HG03139 (cell line): ENCODE results near the gene PPFIA3.
A peak's percentile ranks its signal among the peaks of the same experiment; 100 is the strongest.
"Not testable (repeated sequence)": the region's sequence is repeated elsewhere in the genome, so short reads cannot be mapped to it uniquely, and the experiment has no call there.

Experiments
- ATAC-seq: cut with Tn5 transposase; IDR thresholded peaks from one replicate; pipeline ENCODE4 v1.9.1; 2021; ENCODE audit not compliant: unreplicated experiment

The PPFIA3 gene

DNA sequence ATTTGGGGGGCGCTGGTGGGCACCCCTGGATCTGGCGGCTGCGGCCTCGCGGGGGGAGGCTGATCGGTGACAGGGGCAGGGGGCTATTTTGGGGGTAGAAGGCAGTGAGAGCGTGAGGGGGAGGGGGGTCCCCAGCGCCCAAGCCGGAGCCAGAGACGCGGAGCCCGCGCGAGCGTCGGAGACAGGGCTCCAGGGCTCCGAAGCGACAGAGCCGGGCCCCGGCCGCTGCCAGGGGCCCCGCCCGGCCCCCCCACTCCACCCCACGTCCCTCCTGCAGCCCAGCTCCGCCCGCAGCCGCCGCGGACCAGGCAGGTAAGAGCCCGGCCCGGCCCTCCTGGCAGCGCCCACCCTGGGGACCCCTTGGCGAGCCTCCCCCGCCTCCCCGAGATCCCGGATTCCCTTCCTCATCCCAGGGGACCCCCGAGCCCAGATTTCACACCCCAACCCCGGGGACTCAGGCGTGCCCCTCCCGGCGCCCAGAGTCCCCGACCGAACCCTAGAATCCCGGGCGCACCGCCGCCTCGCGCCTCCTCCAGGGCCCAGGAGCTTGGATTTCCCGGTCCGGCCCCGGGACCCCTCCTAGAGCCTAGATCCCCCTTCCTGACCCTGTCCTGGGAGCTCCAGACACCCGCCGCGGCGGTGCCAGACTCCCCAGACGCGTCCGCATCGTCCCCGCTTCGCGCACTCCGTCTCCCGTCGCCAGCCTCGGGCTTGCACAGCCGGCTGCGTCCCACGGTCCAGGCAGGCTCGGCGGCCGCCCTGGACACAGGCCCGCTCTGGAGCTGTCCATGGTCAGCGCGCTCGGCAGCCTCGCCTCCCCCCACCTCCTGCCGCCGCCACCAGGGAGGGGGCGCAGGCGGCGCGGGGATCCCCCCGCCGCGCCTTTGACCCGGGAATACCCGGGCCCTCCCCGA, at the start of gene PPFIA3:
Gene PPFIA3, plus strand, starts transcription at position 134 of the 914 bp plus-strand sequence. CDS start 8,330 bp downstream, outside the sequence.
- ATAC-seq: no peak

DNA sequence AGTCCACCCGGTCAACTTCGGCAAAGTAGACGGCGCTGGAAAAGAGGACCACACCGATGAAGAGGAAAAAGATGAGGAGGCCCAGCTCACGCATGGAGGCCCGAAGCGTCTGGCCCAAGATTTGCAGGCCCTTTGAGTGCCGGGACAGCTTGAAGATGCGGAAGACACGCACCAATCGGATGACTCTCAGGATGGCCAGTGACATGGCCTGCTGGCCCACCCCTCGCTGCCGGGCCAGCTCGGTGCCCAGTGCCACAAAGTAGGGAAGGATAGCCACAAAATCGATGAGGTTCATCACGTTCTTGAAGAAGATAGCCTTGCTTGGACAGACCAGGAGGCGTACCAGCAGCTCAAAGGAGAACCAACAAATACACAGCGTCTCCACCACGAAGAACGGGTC, 48.9 kb upstream of the PPFIA3 start:
- no peak for ATAC-seq

DNA sequence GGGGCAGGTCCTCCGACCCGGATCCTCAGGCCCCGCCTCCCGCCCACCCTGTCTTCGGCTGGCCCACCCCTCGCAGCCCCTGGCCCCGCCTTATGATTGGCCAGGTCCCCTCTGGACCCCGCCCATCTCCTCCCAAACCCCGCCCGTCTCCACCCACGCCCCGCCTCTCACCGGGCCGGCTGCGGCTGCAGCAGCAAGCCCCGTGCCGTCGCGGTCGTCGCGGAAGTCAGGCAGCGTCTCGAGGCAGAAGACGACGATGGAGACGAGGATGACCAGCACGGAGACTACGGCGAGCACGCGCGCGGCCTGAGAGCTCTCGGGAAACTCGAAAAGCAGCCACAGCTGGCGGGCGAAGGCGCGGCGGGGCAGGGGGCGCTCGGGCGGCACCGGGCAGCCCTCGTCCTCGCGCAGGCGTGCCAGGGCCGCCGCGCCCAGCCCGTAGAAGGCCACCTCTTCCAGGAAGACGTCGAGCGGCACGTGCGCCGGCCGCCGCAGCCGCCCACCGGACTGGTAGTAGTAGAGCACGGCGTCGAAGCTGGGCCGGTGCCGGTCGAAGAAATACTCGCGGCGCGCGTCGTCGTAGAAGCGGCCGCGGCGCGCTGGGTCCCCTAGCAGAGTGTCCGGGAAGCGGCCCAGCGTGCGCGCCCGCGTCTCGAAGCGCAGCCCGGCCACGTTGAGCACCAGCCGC, 47.3 kb upstream of the PPFIA3 start:
- ATAC-seq: no peak

DNA sequence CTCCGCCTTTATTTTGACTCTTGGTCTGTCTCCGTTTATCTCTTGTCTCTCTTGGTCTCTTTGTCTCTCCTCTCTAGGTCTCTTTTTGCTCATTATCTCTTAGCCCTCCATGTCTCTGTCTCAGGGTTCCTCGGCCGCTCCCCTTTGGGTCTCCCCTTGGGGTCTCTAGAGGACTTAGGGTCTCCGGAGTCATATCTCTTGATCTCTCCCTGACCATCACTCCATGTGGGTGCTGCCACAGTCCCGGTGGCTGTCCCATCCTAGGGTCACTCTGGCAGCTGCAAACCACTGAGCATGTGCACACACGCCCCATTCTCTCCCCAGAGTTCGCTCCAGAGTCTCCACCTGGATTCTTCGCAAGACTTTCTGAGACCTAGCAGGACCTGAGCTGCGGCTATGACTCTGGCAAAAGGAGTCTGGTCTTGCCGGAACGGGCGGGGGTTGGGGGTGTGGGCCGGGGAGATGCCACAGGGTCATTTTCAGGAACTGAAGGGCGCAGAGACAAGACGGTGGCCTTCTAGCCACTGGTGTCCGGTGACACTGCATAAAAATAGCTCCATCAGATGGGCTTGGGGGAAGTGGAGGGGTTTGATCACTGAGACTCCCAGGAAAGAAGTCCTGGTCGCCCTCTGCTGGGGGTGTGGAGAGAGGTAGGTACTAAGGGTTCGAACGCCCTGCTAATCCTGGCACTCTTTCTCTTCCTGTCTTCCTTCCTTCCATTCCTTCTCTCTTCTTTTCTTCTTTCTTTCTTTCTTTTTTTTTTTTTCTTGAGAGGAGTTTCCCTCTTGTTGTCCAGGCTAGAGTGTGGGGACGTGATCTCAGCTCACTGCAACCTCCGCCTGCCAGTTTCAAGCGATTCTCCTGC, 45.6 kb upstream of the PPFIA3 start:
- ATAC-seq: no peak

DNA sequence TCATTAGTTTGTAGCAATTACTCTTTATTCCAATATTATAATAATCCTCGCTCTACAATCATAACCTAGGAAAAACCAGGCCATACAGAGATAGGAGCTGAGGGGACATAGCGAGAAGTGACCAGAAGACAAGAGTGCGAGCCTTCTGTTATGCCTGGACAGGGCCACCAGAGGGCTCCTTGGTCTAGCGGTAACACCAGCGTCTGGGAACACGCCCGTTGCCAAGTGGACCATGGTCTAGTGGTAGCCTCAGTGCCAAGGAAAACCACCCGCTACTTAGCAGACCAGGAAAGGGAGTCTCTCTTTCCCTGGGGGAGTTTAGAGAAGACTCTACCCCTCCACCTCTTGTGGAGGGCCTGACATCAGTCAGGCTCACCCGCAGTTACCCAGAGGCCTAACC, 44.5 kb upstream of the PPFIA3 start:
- ATAC-seq: not testable (repeated sequence)

DNA sequence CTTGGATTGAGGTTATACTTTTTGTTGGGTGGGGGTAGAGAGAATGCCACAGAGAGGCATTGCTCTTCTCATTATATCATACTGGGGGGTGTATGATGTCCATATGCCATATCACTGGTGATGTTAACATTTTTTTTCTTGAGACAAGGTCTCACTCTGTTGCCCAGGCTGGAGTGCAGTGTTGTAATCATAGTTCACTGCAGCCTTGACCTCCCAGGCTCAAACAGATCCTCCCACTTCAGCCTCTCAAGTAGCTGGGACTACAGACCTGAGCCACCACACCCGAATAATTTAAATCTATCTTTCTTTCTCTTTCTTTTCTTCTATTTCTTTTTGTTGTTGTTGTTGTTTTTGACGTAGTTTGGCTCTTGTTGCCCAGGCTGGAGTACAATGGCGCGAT, 39.0 kb upstream of the PPFIA3 start:
- no peak for ATAC-seq

DNA sequence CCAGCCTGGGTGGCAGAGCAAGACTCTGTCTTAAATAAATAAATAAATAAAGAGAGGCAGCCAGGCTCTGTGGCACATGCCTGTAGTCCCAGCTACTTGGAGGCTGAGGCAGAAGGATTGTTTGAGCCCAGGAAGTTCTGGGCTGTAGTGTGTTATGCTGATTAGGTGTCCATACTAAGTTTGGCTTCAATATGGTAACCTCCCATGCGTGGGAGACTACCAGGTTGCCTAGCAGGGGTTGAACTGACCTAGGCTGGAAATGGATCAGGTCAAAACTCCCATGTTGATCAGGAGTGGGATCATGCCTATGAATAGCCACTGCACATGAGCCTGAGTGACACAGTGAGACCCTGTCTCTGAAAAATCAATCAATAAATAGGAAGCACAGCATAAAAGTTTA, 38.1 kb upstream of the PPFIA3 start:
- ATAC-seq: no peak

DNA sequence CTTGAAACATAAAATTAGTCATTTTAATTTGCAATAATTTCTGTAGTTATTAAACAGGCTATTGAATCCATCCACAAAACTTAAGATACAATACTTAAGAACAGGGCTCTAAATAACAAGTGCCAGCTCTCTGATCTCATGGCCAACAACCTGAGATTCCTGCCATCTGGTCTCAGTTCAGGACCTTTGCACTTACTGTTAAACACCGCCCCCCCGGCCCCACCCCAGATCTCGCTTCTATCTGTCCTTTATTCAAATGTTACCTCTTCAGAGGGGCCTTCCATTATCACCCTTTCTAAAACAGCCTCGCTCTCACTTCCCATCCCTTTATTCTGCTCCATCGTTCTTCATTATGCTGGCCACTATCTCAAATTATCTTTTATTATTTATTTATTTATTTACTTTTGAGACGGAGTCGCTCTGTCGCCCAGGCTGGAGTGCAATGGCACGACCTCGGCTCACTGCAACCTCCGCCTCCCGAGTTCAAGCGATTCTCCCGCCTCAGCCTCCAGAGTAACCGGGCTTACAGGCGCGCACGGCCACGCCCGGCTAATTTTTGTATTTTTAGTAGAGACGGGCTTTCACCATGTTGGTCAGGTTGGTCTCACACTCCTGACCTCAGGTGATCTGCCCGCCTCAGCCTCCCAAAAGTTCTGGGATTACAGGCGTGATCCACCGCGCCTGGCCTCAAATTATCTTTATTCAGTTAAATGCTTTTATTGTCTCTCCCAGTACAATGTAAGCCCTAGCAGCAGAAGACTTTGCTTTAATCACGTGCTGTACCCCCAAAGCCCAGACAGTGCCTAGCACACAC, 34.9 kb upstream of the PPFIA3 start:
- ATAC-seq: no peak

DNA sequence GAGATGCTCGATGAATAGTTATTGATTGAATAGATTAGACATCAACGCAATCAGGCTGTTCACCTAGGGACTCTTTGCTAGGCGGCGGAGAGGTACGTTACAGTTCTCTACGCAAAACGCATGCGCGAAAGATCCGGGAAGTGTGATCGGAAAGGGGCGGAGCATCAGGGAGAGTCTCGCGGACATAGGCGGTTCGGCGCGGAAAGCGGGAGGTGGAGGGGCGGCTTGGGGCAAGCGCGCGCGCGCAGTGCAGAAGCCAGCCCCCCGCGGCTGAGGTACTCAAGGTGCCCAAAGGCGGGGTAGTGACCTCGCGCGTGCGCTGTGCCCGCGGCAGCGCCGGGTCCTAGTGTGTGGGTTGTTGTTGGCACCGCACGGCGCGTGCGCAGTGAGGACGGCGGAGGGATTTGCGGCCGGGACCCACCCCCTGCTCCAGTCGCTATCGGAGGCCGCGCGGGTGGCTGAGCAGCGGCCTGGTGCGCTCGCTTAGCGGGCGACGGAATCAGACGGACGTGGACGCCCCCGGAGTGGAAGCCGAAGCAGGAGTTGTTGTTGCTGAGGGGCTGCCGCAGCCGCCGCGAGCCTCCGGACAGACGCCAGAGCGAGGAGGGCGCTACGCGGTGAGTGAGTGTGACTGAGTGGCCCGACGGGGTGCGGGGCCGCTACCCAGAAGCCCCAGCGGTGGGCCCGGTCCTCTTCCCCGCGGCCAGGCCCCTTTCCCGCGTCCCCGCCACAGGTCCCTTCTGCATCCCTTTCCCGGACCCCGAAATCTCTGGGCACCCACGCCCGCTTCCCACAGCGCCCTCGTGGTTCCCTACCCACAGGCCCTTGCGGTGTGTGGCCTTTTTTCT, 34.1 kb upstream of the PPFIA3 start, which contains the start of gene SNRNP70:
Gene SNRNP70, plus strand, starts transcription at position 432 of the 848 bp plus-strand sequence. CDS start 964 bp downstream, outside the sequence.
- peak; percentile 73 for ATAC-seq

DNA sequence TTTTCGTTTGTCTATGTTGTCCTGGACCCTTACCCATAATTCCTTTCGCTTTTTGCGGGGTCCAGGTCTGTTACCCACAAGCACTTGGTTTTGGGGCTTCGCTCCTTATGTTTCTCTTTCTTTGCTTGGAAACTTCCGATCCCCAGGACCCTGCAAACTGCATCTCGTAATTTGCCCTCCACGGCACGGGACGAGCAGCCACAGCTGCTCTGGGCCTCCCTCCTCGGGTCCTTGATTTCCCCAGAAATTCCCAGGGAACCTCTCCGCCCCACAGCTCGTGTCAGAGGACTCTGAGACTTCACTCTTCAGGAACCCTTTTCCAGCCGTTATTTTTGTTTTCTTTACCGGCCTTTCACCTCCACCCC, 33.5 kb upstream of the PPFIA3 start:
- no peak for ATAC-seq

DNA sequence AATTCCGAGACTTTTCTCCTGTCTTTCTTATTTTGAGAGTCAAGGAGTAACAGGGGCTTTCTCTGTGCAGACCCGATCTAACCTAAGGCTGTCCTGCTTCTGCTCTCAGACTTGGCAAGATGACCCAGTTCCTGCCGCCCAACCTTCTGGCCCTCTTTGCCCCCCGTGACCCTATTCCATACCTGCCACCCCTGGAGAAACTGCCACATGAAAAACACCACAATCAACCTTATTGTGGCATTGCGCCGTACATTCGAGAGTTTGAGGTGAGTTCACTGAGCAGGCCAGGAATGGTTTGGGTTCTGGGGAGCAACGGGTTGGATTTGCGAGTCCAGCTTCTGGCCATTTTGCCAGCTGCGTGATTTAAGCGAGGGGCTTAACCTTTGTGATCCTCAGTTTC, 33.0 kb upstream of the PPFIA3 start:
- ATAC-seq: no peak

DNA sequence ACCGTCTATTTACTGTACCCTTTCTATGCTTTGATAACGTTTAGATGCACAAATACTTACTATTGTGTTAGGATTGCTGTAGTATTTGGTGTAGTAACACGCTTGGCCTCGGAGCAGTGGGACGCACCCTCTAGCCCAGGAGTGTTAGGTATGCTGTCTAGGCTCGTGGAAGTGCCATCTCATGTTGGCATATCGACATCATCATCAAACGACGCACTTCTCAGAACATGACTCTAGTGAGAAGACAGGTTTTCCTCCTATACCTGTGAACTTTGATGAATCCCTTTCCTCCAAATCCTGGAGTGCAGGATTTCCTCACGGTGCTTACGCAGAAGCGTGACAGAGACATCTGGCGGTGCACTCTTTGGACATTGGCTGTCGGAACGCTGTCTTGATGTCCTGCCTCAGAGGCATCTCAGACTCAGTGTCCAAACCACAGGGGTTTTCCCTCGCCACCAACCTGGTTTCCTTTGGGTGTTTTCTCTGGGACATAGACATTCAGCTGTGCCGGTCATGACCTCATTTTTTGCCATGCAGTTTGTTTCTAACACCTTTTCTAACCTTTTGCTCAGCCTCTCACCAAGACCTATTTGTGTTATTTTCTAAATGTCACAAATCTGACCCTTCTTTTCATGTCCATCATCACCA, 27.8 kb upstream of the PPFIA3 start:
- no peak for ATAC-seq

DNA sequence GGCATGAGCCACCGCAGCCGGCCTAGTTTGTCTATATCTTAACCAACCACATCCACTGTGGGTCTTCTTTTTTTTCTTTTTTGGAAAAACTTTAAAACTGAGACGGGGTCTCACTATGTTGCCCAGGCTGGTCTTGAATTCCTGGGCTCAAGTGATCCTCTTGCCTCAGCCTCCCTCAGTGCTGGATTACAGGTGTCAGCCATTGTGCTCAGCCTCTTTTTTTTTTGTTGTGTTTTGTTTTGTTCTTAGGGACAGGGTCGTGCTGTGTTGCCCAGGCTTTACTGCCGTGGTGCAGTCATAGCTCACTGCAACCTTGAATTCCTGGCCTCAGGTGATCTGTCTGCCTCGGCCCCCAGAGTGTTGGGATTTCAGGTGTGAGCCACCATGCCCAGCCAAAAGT, 26.7 kb upstream of the PPFIA3 start:
- no peak for ATAC-seq

DNA sequence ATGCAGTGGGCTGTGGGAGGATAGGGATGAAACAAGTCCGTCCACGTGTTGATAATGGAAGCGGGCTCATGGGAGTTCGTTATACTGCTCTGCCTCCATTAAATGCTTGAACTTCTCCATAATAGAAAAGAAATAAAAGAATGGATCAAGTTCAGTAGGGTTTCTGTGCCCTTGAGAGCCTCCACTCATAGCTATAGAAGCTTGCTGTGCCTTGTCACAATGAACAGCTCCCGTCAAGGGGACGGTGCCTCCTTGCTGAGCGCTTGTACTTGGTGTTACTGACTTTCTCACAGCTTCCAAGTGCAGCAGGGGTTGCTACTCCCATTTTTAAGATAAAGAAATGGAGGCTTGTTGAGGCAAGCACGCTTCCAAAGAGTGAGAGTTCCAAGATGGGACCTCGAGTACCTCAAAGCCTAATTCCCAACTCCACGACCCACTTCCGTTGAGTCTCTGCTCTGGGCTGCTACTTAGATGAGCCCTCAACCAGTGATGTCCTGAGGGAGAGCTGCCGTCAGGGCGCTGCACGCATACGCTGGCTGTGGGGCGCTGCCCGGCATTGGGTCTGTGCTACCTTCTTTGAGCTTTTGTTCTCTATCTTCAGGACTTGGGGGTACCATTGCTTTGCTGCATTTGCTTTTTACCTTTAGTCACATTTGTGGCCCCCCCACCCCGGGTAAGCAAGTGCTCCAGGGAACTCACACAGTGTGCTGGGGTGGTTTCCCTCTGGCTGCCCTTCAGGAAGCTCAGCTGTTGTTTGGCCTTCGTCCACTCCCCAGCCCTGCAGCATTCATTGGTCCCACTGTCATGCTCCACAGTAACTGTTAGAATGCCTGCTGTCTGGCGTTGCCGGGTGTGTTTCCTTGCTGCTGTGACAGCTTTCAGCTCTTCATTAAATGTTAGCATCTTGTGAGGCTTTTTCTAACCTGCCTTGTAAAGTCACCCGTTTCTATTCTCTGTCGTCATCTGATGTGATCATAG, 24.6 kb upstream of the PPFIA3 start:
- ATAC-seq: no peak

DNA sequence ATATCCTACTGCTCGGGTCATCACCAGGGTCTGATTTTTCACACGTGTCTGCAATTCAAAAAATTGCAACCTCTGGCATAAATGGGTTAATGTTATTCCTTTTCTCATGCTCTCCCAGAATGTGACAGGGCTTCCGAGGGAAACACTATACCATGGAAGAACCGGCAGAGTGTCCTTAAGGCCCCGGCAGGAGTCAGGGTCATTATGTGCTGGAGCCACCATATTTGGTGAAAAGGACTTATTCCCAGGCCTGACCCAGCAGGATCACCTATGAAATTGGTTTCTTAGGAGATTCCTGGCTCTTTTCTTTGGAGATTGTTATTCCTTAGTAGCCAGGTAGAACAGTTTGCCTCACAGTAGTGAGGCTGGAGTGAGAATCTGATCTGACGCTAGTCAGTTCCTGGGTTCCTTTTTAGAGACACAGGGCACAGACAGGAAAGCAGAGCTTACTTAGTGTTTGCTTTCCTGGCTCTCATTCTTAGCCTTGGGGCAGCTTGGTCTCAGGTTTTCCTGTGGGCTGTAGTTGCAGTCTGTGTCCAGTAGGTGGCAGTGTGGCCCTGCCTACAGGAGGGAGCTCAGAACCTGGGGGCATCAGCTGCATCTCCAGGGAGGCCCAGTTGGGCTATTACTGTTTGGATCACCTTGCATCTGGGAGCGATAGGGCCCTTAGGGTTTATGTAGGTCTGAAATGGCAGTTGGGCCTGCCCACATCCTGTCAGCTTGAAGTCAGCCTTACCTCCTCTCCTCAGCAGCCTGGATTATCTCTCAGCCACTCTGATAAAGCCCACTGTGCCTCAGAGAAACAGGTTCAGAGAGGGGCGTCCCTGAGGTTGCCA, 21.7 kb upstream of the PPFIA3 start:
- no peak for ATAC-seq

DNA sequence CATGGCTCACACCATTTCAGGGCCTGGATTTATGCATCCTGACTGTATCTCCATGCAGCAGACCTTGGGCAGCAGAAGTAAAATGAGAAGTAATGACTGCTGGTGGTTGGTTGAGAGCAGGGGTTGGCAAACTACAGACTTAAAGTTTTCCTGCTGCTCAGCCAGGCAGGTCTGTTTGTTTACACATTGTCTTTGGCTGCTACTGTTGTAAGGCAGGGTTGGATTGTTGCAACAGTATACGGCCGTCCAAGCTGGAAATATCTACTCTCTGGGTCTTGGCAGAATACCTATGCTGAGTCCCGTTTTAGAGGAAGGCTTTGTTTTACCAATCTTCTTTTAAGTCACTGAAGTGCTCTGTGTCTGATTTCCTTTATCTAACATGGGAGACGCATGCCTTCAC, 20.5 kb upstream of the PPFIA3 start:
- ATAC-seq: no peak

DNA sequence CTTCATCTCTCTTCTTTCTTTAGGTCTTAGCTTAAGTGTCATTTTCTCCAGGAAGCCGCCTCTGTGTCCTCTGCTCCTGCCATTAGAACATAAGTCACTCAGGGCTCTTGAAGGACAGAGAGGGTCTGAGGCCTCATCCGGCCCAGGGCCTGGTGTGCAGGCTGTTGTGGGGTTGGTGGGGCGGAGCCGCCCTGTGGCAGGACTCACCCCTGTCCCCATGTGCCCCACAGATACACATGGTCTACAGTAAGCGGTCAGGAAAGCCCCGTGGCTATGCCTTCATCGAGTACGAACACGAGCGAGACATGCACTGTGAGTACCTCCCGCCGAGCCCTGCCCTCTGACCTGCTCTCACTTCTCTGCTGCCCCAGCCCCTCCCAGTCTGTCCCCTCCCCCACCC, 18.2 kb upstream of the PPFIA3 start:
- ATAC-seq: no peak
